ENCODE data around the gene NEK1.

- TF ChIP-seq POLR2A (IDR thresholded peaks at IDR 0.05; ENCODE audit: low read depth, low read length) (no peak), POLR2AphosphoS5 (IDR thresholded peaks at IDR 0.05; ENCODE audit: low read depth, low read length) (no peak)
Measured at GRCh38 chr4:169627307-169627706, 14.9 kb upstream of the NEK1 start.
